HG02571 (cell line): Measurements from ENCODE around the gene PRH1.

Experiments
- ATAC-seq: cut with Tn5 transposase; IDR thresholded peaks from one replicate; pipeline ENCODE4 v1.9.1; 2021; ENCODE audit warnings: mild to moderate bottlenecking, moderate library complexity; ENCODE audit not compliant: unreplicated experiment

PRH1 gene

DNA sequence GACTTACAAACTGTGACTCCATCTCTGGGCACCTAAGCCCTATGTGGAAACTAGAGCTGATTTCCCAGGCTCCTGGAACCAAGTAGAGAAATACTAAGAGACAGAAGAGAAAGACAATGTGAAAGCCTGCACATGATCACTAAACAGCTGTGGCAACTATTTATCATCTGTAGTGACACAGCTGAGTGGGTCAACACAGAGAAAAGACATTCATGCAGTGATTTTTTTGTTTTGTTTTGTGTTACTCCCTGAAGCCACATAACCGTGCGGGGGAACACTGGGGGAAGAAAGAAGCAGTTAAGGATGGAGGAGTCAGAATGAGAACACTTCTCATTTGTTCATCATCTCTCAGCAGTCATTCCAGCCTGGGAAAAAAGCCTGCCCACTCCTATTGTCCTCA, 36.3 kb downstream of the PRH1 start:
- no peak for ATAC-seq

DNA sequence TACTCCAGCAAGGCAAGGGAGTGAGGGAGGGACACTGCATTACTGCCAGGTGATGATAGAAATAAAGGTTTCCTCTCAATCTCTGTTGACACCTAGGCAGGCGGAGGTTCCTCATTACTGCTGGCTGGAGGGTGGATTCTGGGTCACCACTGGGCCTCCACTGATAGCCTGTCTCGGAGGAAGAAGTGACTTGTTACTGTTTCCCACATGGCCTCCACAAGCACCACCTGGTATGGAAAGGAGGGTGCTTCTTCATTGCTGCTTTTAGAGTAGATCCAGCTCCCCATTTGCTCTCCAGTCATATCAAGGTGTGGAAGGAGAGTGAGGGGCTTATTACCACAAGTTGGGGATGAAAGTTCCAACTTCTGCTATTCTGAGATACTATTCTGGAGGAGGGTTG, 41.2 kb downstream of the PRH1 start:
- no peak for ATAC-seq

DNA sequence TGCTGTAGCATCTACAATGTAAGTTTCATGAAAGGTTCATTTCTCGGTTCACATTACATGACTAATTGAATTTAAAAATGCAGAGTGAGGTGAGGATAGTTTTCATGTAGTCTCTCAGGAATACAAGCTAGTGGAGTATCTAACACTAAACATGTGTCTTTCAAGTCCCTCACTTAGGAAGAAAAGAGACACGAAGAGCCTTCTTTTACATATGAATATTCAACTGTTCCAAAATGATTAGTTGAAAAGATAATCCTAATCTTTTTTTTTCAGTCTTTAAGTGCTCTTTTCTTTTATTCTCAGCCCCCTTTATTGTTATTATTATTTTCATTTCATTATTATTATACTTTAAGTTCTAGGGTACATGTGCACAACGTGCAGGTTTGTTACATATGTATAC, 45.6 kb downstream of the PRH1 start:
- no peak for ATAC-seq
